ENCODE data around the gene ZNF574.

The ZNF574 gene

GRCh38 chr19:42059196-42059595 is 16.8 kb upstream of the ZNF574 start:
- TF ChIP-seq, protein P1, sequence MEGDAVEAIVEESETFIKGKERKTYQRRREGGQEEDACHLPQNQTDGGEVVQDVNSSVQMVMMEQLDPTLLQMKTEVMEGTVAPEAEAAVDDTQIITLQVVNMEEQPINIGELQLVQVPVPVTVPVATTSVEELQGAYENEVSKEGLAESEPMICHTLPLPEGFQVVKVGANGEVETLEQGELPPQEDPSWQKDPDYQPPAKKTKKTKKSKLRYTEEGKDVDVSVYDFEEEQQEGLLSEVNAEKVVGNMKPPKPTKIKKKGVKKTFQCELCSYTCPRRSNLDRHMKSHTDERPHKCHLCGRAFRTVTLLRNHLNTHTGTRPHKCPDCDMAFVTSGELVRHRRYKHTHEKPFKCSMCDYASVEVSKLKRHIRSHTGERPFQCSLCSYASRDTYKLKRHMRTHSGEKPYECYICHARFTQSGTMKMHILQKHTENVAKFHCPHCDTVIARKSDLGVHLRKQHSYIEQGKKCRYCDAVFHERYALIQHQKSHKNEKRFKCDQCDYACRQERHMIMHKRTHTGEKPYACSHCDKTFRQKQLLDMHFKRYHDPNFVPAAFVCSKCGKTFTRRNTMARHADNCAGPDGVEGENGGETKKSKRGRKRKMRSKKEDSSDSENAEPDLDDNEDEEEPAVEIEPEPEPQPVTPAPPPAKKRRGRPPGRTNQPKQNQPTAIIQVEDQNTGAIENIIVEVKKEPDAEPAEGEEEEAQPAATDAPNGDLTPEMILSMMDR (conservative IDR thresholded peaks at IDR 0.05; ENCODE audit: control insufficient read depth, insufficient read depth, low read depth, low read length) = no peak
- no peak overlapping the region for H3K4me3 ChIP-seq (ENCODE audit: control insufficient read depth, low read depth, low read length)

DNA sequence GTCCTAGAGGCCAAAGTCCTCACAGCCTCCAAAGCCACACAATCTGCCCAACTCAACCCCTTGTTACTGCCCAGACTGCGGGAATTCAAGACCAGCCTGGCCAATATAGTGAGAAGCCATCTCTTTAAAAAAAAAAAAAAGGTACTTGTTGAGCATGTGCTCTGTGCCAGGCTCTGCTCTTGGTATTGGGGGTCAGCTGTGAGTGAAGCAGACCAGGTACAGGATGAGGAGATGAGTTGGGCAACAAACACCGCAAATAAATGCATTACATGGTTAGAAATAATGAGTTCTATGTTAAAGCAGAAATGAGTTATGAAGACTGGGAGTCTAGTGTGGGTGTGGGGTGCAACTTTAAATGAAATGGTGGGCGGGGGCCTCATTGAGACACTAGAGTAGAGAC is 15.8 kb upstream of the ZNF574 start:
- no peak for DNase-seq (ENCODE audit: low read depth)
- no peak overlapping the region for H3K4me3 ChIP-seq (ENCODE audit: control insufficient read depth, low read depth, low read length)
- TF ChIP-seq, protein P1 (conservative IDR thresholded peaks at IDR 0.05; ENCODE audit: control insufficient read depth, insufficient read depth, low read depth, low read length) = no peak

More at GRCh38 chr19:42059196-42059595, 16.8 kb upstream of the ZNF574 start:
- DNase-seq (ENCODE audit: low read depth) = no peak

GRCh38 chr19:42062381-42062780 is 13.6 kb upstream of the ZNF574 start:
- no peak overlapping the region for H3K4me3 ChIP-seq (ENCODE audit: control insufficient read depth, low read depth, low read length)
- TF ChIP-seq, protein P1 (conservative IDR thresholded peaks at IDR 0.05; ENCODE audit: control insufficient read depth, insufficient read depth, low read depth, low read length) = no peak
- DNase-seq (ENCODE audit: low read depth) = no peak

DNA sequence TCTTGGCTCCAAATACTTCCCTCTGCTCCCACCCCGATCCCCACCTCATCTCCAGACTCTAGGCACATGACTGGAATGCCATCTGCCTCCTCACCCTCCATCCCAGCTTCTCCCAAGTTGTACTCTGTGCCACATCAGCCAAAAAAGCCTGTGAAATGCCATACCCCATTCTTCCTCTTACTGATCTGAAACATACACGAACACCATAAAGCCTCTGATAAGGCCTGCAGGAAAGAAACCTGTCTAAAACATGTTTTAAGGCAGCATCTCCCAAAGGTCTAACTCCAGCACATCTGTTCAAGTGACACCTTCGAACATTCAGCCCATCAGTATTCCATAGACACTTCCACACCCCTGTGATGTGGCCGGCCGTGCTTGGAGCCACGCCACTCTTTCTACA is 11.5 kb upstream of the ZNF574 start:
- no peak overlapping the region for H3K4me3 ChIP-seq (ENCODE audit: control insufficient read depth, low read depth, low read length)
- TF ChIP-seq, protein P1 (conservative IDR thresholded peaks at IDR 0.05; ENCODE audit: control insufficient read depth, insufficient read depth, low read depth, low read length) = no peak
- DNase-seq (ENCODE audit: low read depth) = no peak

GRCh38 chr19:42065051-42065450 is 10.9 kb upstream of the ZNF574 start:
- TF ChIP-seq, protein P1 (conservative IDR thresholded peaks at IDR 0.05; ENCODE audit: control insufficient read depth, insufficient read depth, low read depth, low read length) = no peak
- H3K4me3 ChIP-seq (ENCODE audit: control insufficient read depth, low read depth, low read length) = no peak overlapping the region

DNA sequence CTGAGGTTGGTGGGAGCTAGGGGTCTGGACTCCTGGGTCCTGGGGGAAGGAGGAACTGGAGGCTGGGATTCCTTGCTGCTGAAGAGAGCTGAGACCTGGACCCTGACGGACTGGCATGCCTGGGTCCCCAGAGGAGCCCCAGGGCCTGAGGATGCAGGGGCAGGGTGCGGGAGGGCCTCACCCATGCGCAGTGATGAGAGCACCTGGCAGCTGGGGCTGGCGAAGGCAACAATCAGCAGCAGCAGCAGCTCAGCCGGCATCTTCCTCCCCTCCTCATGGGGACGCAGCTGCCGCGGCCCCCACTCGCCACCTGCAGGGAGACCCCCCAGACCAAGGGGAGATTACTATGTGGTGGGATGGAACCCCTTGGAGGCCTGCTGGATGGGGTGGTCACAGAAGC is 10.5 kb upstream of the ZNF574 start:
- TF ChIP-seq, protein P1 (conservative IDR thresholded peaks at IDR 0.05; ENCODE audit: control insufficient read depth, insufficient read depth, low read depth, low read length) = no peak
- H3K4me3 ChIP-seq (ENCODE audit: control insufficient read depth, low read depth, low read length) = no peak overlapping the region
- DNase-seq (ENCODE audit: low read depth) = no peak

More at GRCh38 chr19:42065051-42065450, 10.9 kb upstream of the ZNF574 start:
- no peak for DNase-seq (ENCODE audit: low read depth)

Data from fibroblast of mammary gland (primary cell).